ENCODE measurements around the gene DPP4.

- TF ChIP-seq ZNF530 (tag by site-specific recombination; IDR thresholded peaks at IDR 0.05; ENCODE audit: low read depth) (no peak), ZNF548 (tag by site-specific recombination; IDR thresholded peaks at IDR 0.05) (no peak), ZNF398 (tag by site-specific recombination; IDR thresholded peaks at IDR 0.05) (no peak), ZBTB7A (tag by site-specific recombination; IDR thresholded peaks at IDR 0.05; ENCODE audit: low read depth) (no peak), PRDM10 (tag by site-specific recombination; IDR thresholded peaks at IDR 0.05) (no peak), ATF2 (tag by site-specific recombination; IDR thresholded peaks at IDR 0.05; ENCODE audit: low read depth) (no peak), HOXD13 (CRISPR knock-in tag; IDR thresholded peaks at IDR 0.05; ENCODE audit: borderline replicate concordance) (no peak)
These were observed 83.3 kb downstream of the DPP4 start for GRCh38 chr2:161990741-161991140.

Data from HEK293 (cell line).